Effector memory CD8-positive, alpha-beta T cell (primary cell): ENCODE data around the gene MARK4.

ENCODE experiments used
- ATAC-seq: fragments of 150-1000 bp; cut with Tn5 transposase; replicated peaks from 2 replicates; pipeline ENCODE4 v1.10.0; 2021; ENCODE audit warnings: mild to moderate bottlenecking, moderate library complexity
- DNase-seq, 3 experiments: peaks; one replicate each; pipeline ENCODE4 v3.0.0; 2021
- H3K27ac Mint-ChIP-seq, 2 donors: one replicate each; pipeline ENCODE4 v1.8.0; 2022; ENCODE audit warnings: mild to moderate bottlenecking in 2 of 2, mixed read lengths in 2 of 2, moderate library complexity in 2 of 2
- H3K27me3 Mint-ChIP-seq, 2 donors: one replicate each; pipeline ENCODE4 v1.8.0; 2022; ENCODE audit warnings: mixed read lengths in 2 of 2
- H3K36me3 Mint-ChIP-seq: one replicate; pipeline ENCODE4 v1.8.0; 2022; ENCODE audit warnings: mild to moderate bottlenecking, moderate library complexity, mixed read lengths; ENCODE audit not compliant: insufficient read depth
- H3K4me1 Mint-ChIP-seq, 2 donors: one replicate each; pipeline ENCODE4 v1.8.0; 2022; ENCODE audit warnings: low read depth in 2 of 2, mixed read lengths in 2 of 2
- H3K4me3 Mint-ChIP-seq, 2 donors: one replicate each; pipeline ENCODE4 v1.8.0; 2022; ENCODE audit warnings: mild to moderate bottlenecking in 2 of 2, mixed read lengths in 2 of 2, moderate library complexity in 2 of 2
- H3K9me3 Mint-ChIP-seq, 2 donors: one replicate each; pipeline ENCODE4 v1.8.0; 2022; ENCODE audit warnings: mixed read lengths in 2 of 2
- total RNA-seq, 9 experiments: gene quantifications; one replicate each; lab custom pipeline; 2026; lab: John Stamatoyannopoulos, UW

The MARK4 gene
- total RNA-seq = 12.2 to 41.0 (median 20.6) reads per million in 9 experiments

- peaks cover 41 to 46% of the 10 kb centered on the region in 2 donors for H3K4me1 Mint-ChIP-seq
- peaks cover 4% of the 10 kb centered on the region for H3K36me3 Mint-ChIP-seq
- ATAC-seq (peak; percentile 71), DNase-seq (peak; percentile 24 to 49 (median 31))
- peaks cover 0 to 3% of the 10 kb centered on the region in 2 donors for H3K27me3 Mint-ChIP-seq
- peak within 1 kb of the TSS; percentile 90 to 94 for H3K4me3 Mint-ChIP-seq
- H3K27ac Mint-ChIP-seq = peak within 1 kb of the TSS; percentile 91 to 97
- H3K9me3 Mint-ChIP-seq = no peaks in the 10 kb centered on the region
These were observed at the start of gene MARK4 for GRCh38 chr19:45250832-45251451. Gene MARK4, plus strand, starts transcription at chr19:45251271. Its CDS starts 318 bp downstream, at chr19:45251589.

- H3K9me3 Mint-ChIP-seq = no peaks in the 10 kb centered on the region
- H3K36me3 Mint-ChIP-seq = peaks cover under 1% of the 10 kb centered on the region
- no peaks in the 10 kb centered on the region for H3K4me1 Mint-ChIP-seq
- DNase-seq (no peak), ATAC-seq (no peak)
- H3K27ac Mint-ChIP-seq = peak overlapping the region in 1 of 2 donors; percentile 10
- no peaks in the 10 kb centered on the region for H3K27me3 Mint-ChIP-seq
- no peak overlapping the region for H3K4me3 Mint-ChIP-seq
These were observed 48.4 kb upstream of the MARK4 start for GRCh38 chr19:45202637-45203036.

- DNase-seq (no peak), ATAC-seq (no peak)
- Mint-ChIP-seq H3K4me1 (no peaks in the 10 kb centered on the region), H3K27ac (no peak overlapping the region), H3K4me3 (no peak overlapping the region), H3K36me3 (no peaks in the 10 kb centered on the region), H3K9me3 (no peaks in the 10 kb centered on the region), H3K27me3 (no peaks in the 10 kb centered on the region)
These were observed 45.3 kb upstream of the MARK4 start for GRCh38 chr19:45205810-45206209.

- ATAC-seq (no peak), DNase-seq (no peak)
- no peak overlapping the region for H3K4me3 Mint-ChIP-seq
- H3K4me1 Mint-ChIP-seq = no peaks in the 10 kb centered on the region
- no peak overlapping the region for H3K27ac Mint-ChIP-seq
- H3K27me3 Mint-ChIP-seq = peaks cover 0 to 3% of the 10 kb centered on the region in 2 donors
- no peaks in the 10 kb centered on the region for H3K9me3 Mint-ChIP-seq
- H3K36me3 Mint-ChIP-seq = peaks cover 3% of the 10 kb centered on the region
These were observed 44.7 kb upstream of the MARK4 start for GRCh38 chr19:45206328-45206727.

- no peaks in the 10 kb centered on the region for H3K9me3 Mint-ChIP-seq
- peaks cover 22 to 50% of the 10 kb centered on the region in 2 donors for H3K27me3 Mint-ChIP-seq
- H3K4me1 Mint-ChIP-seq = peaks cover 4 to 8% of the 10 kb centered on the region in 2 donors
- ATAC-seq (no peak), DNase-seq (no peak)
- H3K4me3 Mint-ChIP-seq = no peak overlapping the region
- H3K36me3 Mint-ChIP-seq = peaks cover 3% of the 10 kb centered on the region
- H3K27ac Mint-ChIP-seq = no peak overlapping the region
These were observed 39.2 kb upstream of the MARK4 start for GRCh38 chr19:45211751-45212381.

- Mint-ChIP-seq H3K27me3 (peaks cover 24 to 60% of the 10 kb centered on the region in 2 donors), H3K4me3 (no peak overlapping the region), H3K36me3 (peaks cover 3% of the 10 kb centered on the region), H3K9me3 (no peaks in the 10 kb centered on the region), H3K27ac (no peak overlapping the region), H3K4me1 (peaks cover 4 to 8% of the 10 kb centered on the region in 2 donors)
- ATAC-seq (no peak), DNase-seq (no peak)
These were observed 38.0 kb upstream of the MARK4 start for GRCh38 chr19:45213031-45213430.

- Mint-ChIP-seq H3K9me3 (no peaks in the 10 kb centered on the region), H3K27ac (peak overlapping the region in 1 of 2 donors; percentile 46), H3K36me3 (peaks cover 7% of the 10 kb centered on the region), H3K4me1 (peaks cover 4 to 8% of the 10 kb centered on the region in 2 donors), H3K27me3 (peaks cover 37 to 78% of the 10 kb centered on the region in 2 donors), H3K4me3 (no peak overlapping the region)
- DNase-seq (no peak), ATAC-seq (no peak)
These were observed 35.5 kb upstream of the MARK4 start for GRCh38 chr19:45215391-45216191.

- peaks cover 41 to 82% of the 10 kb centered on the region in 2 donors for H3K27me3 Mint-ChIP-seq
- H3K27ac Mint-ChIP-seq = no peak overlapping the region
- ATAC-seq (no peak), DNase-seq (no peak)
- H3K4me1 Mint-ChIP-seq = peaks cover 4 to 6% of the 10 kb centered on the region in 2 donors
- H3K4me3 Mint-ChIP-seq = no peak overlapping the region
- H3K36me3 Mint-ChIP-seq = peaks cover 3% of the 10 kb centered on the region
- H3K9me3 Mint-ChIP-seq = no peaks in the 10 kb centered on the region
These were observed 34.4 kb upstream of the MARK4 start for GRCh38 chr19:45216667-45217066.

- no peak for DNase-seq
- H3K27ac Mint-ChIP-seq = no peak overlapping the region
- no peak for ATAC-seq
These were observed 33.7 kb upstream of the MARK4 start for GRCh38 chr19:45217193-45217956.

GRCh38 chr19:45217957-45218334, 33.1 kb upstream of the MARK4 start:
- Mint-ChIP-seq H3K27ac (no peak overlapping the region), H3K4me3 (no peak overlapping the region), H3K9me3 (no peaks in the 10 kb centered on the region), H3K4me1 (peaks cover 4 to 5% of the 10 kb centered on the region in 2 donors), H3K36me3 (peaks cover 3% of the 10 kb centered on the region), H3K27me3 (peaks cover 54 to 82% of the 10 kb centered on the region in 2 donors)
- ATAC-seq = no peak
- DNase-seq = no peak

More at GRCh38 chr19:45217193-45217956, 33.7 kb upstream of the MARK4 start:
- Mint-ChIP-seq H3K4me1 (peaks cover 4 to 5% of the 10 kb centered on the region in 2 donors), H3K9me3 (no peaks in the 10 kb centered on the region), H3K4me3 (no peak overlapping the region), H3K27me3 (peaks cover 48 to 82% of the 10 kb centered on the region in 2 donors), H3K36me3 (peaks cover 3% of the 10 kb centered on the region)

- H3K4me3 Mint-ChIP-seq = no peak overlapping the region
- H3K27me3 Mint-ChIP-seq = peaks cover 52 to 82% of the 10 kb centered on the region in 2 donors
- H3K4me1 Mint-ChIP-seq = peaks cover 4 to 5% of the 10 kb centered on the region in 2 donors
- no peak overlapping the region for H3K27ac Mint-ChIP-seq
- ATAC-seq = no peak
- DNase-seq = no peak
- H3K36me3 Mint-ChIP-seq = peaks cover 3% of the 10 kb centered on the region
- no peaks in the 10 kb centered on the region for H3K9me3 Mint-ChIP-seq
These were observed 32.6 kb upstream of the MARK4 start for GRCh38 chr19:45218426-45218825.

- Mint-ChIP-seq H3K27ac (no peak overlapping the region), H3K27me3 (peaks cover 51 to 87% of the 10 kb centered on the region in 2 donors), H3K4me3 (no peak overlapping the region), H3K36me3 (peaks cover 3% of the 10 kb centered on the region), H3K4me1 (peaks cover 4 to 5% of the 10 kb centered on the region in 2 donors), H3K9me3 (no peaks in the 10 kb centered on the region)
- DNase-seq (no peak), ATAC-seq (no peak)
These were observed 31.9 kb upstream of the MARK4 start for GRCh38 chr19:45218911-45219743.
